Neuronal stem cell (in vitro differentiated cells): ENCODE data around the gene CDHR4.
"Not testable (repeated sequence)": the region's sequence is repeated elsewhere in the genome, so short reads cannot be mapped to it uniquely, and the experiment has no call there.

Experiments
- DNase-seq: peaks from one replicate; pipeline ENCODE4 v3.0.0-alpha.2; 2013; ENCODE audit warnings: low spot score
- H2AFZ ChIP-seq: one replicate; pipeline ENCODE4 v1.6.1; 2013; ENCODE audit warnings: mild to moderate bottlenecking, low read length, inconsistent platforms
- H2AK5ac ChIP-seq: 2 replicates; pipeline ENCODE4 v1.6.1; 2013; ENCODE audit warnings: low read depth, mild to moderate bottlenecking, inconsistent platforms, low read length, moderate library complexity, mixed read lengths
- H2BK120ac ChIP-seq: 2 replicates; pipeline ENCODE4 v1.6.1; 2013; ENCODE audit warnings: low read depth, mild to moderate bottlenecking, inconsistent platforms, low read length, moderate library complexity, mixed read lengths
- H2BK12ac ChIP-seq: one replicate; pipeline ENCODE4 v1.6.1; 2013; ENCODE audit warnings: low read length, inconsistent platforms
- H2BK15ac ChIP-seq: 2 replicates; pipeline ENCODE4 v1.6.1; 2013; ENCODE audit warnings: mild to moderate bottlenecking, low read length, inconsistent platforms, mixed read lengths
- H2BK5ac ChIP-seq: one replicate; pipeline ENCODE4 v1.6.1; 2013; ENCODE audit warnings: inconsistent platforms, mild to moderate bottlenecking, low read length, moderate library complexity
- H3K14ac ChIP-seq: one replicate; pipeline ENCODE4 v1.6.1; 2013; ENCODE audit warnings: low read length, inconsistent platforms
- H3K18ac ChIP-seq: 2 replicates; pipeline ENCODE4 v1.6.1; 2013; ENCODE audit warnings: low read length, inconsistent platforms
- H3K23ac ChIP-seq: 2 replicates; pipeline ENCODE4 v1.6.1; 2013; ENCODE audit warnings: low read depth, mild to moderate bottlenecking, mixed read lengths, low read length, inconsistent platforms; ENCODE audit not compliant: poor library complexity
- H3K27ac ChIP-seq: replicated peaks from 3 replicates; pipeline ENCODE4 v1.5.1; 2013; ENCODE audit warnings: low read length, inconsistent platforms
- H3K27me3 ChIP-seq, 3 experiments: 2 replicates each; pipeline ENCODE4 v1.6.1; 2013; ENCODE audit warnings: low read length in 3 of 3, mild to moderate bottlenecking in 2 of 3, inconsistent platforms in 1 of 3, low read depth in 1 of 3, mixed read lengths in 1 of 3, moderate library complexity in 1 of 3; ENCODE audit not compliant: control insufficient read depth in 3 of 3, insufficient read depth in 3 of 3
- H3K36me3 ChIP-seq, 2 donors: replicated peaks in 1 of 2; 2 replicates each; pipeline ENCODE4 v1.6.1; 2013; ENCODE audit warnings: low read length in 2 of 2; ENCODE audit not compliant: control insufficient read depth in 2 of 2, insufficient read depth in 2 of 2
- H3K4ac ChIP-seq: 2 replicates; pipeline ENCODE4 v1.6.1; 2013; ENCODE audit warnings: inconsistent platforms, mild to moderate bottlenecking, low read length, moderate library complexity
- H3K4me1 ChIP-seq, 2 donors: 1 replicate in 1 of 2; 2 replicates in 1 of 2; pipeline ENCODE4 v1.6.1; 2013; ENCODE audit warnings: low read length in 2 of 2, low read depth in 1 of 2; ENCODE audit not compliant: control insufficient read depth in 2 of 2, insufficient read depth in 1 of 2
- H3K4me2 ChIP-seq: one replicate; pipeline ENCODE4 v1.6.1; 2013; ENCODE audit warnings: mild to moderate bottlenecking, low read length, inconsistent platforms; ENCODE audit not compliant: insufficient read depth, poor library complexity, severe bottlenecking
- H3K4me3 ChIP-seq, 2 donors: 2 replicates each; pipeline ENCODE4 v1.5.1; 2013; ENCODE audit warnings: low read length in 2 of 2, mild to moderate bottlenecking in 2 of 2, inconsistent platforms in 1 of 2, moderate library complexity in 1 of 2
- H3K79me1 ChIP-seq: one replicate; pipeline ENCODE4 v1.6.1; 2013; ENCODE audit warnings: low read depth, mild to moderate bottlenecking, inconsistent platforms, low read length, moderate library complexity
- H3K9ac ChIP-seq: one replicate; pipeline ENCODE4 v1.6.1; 2013; ENCODE audit warnings: mild to moderate bottlenecking, low read depth, low read length, inconsistent platforms; ENCODE audit not compliant: poor library complexity
- H3K9me3 ChIP-seq, 2 donors: replicated peaks in 1 of 2; 2 replicates each; pipeline versions ENCODE3 to v1.6.1; 2013; ENCODE audit warnings: low read length in 2 of 2, mild to moderate bottlenecking in 2 of 2, inconsistent platforms in 1 of 2, low read depth in 1 of 2, mixed read lengths in 1 of 2, moderate library complexity in 1 of 2; ENCODE audit not compliant: control insufficient read depth in 2 of 2, insufficient read depth in 1 of 2
- H4K8ac ChIP-seq: one replicate; pipeline ENCODE4 v1.6.1; 2013; ENCODE audit warnings: low read depth, mild to moderate bottlenecking, inconsistent platforms, low read length, moderate library complexity
- H4K91ac ChIP-seq: one replicate; pipeline ENCODE4 v1.6.1; 2013; ENCODE audit warnings: low read length, low read depth, mild to moderate bottlenecking, inconsistent platforms; ENCODE audit not compliant: poor library complexity
- WGBS, 2 donors: extraction: QIAGEN DNeasy Blood & Tissue Kit; methylation state at CpG; one replicate each; pipeline ENCODE4 v1.1.7; 2013; ENCODE audit warnings: missing lambda C conversion rate in 2 of 2, mixed read lengths in 1 of 2; ENCODE audit not compliant: insufficient read length in 2 of 2, insufficient replicate concordance in 1 of 2; ENCODE audit errors: extremely low coverage in 2 of 2; 5-methylcytosine and 5-hydroxymethylcytosine counted together

CDHR4 gene

GRCh38 chr3:49831341-49831740 lies 31.7 kb upstream of the CDHR4 start:
- H3K27ac ChIP-seq: no peak overlapping the region
- no peak overlapping the region for H2AK5ac ChIP-seq
- H3K14ac ChIP-seq: no peak overlapping the region
- DNase-seq: no peak
- H3K9ac ChIP-seq: no peak overlapping the region
- H3K9me3 ChIP-seq: no peaks in the 10 kb centered on the region
- H3K4me1 ChIP-seq: no peaks in the 10 kb centered on the region
- no peak overlapping the region for H2BK15ac ChIP-seq
- H3K27me3 ChIP-seq: no peaks in the 10 kb centered on the region
- no peak overlapping the region for H2BK120ac ChIP-seq
- no peaks in the 10 kb centered on the region for H3K79me1 ChIP-seq
- no peak overlapping the region for H2BK5ac ChIP-seq
- no peak overlapping the region for H4K91ac ChIP-seq
- H3K18ac ChIP-seq: no peak overlapping the region
- no peak overlapping the region for H3K4me2 ChIP-seq
- WGBS, 2 donors: no CpG with 5 or more reads among the region's 3 CpGs
- H3K4me3 ChIP-seq: no peak overlapping the region
- no peak overlapping the region for H2BK12ac ChIP-seq
- H3K23ac ChIP-seq: no peak overlapping the region
- no peak overlapping the region for H4K8ac ChIP-seq
- H3K36me3 ChIP-seq: peaks cover 40 to 77% of the 10 kb centered on the region in 2 donors
- H3K4ac ChIP-seq: no peak overlapping the region
- H2AFZ ChIP-seq: no peak overlapping the region

GRCh38 chr3:49826016-49826415 lies 26.3 kb upstream of the CDHR4 start:
- Histone ChIP-seq H2AK5ac (no peak overlapping the region), H3K9me3 (no peaks in the 10 kb centered on the region), H4K8ac (no peak overlapping the region), H2AFZ (no peak overlapping the region), H3K14ac (no peak overlapping the region), H3K9ac (no peak overlapping the region), H3K4me3 (no peak overlapping the region), H4K91ac (no peak overlapping the region), H3K79me1 (no peaks in the 10 kb centered on the region), H3K4me2 (no peak overlapping the region), H3K36me3 (peaks cover 27 to 35% of the 10 kb centered on the region in 2 donors), H2BK120ac (no peak overlapping the region), H2BK15ac (no peak overlapping the region), H3K4me1 (no peaks in the 10 kb centered on the region), H2BK12ac (no peak overlapping the region), H3K18ac (no peak overlapping the region), H2BK5ac (no peak overlapping the region), H3K23ac (no peak overlapping the region), H3K27ac (no peak overlapping the region), H3K27me3 (no peaks in the 10 kb centered on the region), H3K4ac (no peak overlapping the region)
- DNase-seq: no peak
- WGBS, 2 donors: no CpG with 5 or more reads among the region's 6 CpGs

- not testable (repeated sequence) for H3K14ac ChIP-seq, H2BK15ac ChIP-seq, H3K23ac ChIP-seq, H3K27me3 ChIP-seq, H2AFZ ChIP-seq, H3K18ac ChIP-seq, H3K79me1 ChIP-seq, H3K4me2 ChIP-seq, H4K8ac ChIP-seq, H2BK120ac ChIP-seq, H2BK12ac ChIP-seq, H3K9ac ChIP-seq, H3K4me3 ChIP-seq, H3K36me3 ChIP-seq, H2AK5ac ChIP-seq, H3K4me1 ChIP-seq, H3K27ac ChIP-seq, H3K4ac ChIP-seq, H3K9me3 ChIP-seq, DNase-seq, H4K91ac ChIP-seq, H2BK5ac ChIP-seq
- no CpG with 5 or more reads among the region's 3 CpGs for WGBS, 2 donors
Observed at GRCh38 chr3:49823131-49823530, 23.5 kb upstream of the CDHR4 start.

- no peaks in the 10 kb centered on the region for H3K4me1 ChIP-seq
- WGBS, 2 donors: no CpG with 5 or more reads among the region's 9 CpGs
- no peak within 1 kb of the TSS for H2AK5ac ChIP-seq
- H3K4me2 ChIP-seq: no peak within 1 kb of the TSS
- H2BK5ac ChIP-seq: no peak within 1 kb of the TSS
- H3K18ac ChIP-seq: peak within 1 kb of the TSS; percentile 27
- no peaks in the 10 kb centered on the region for H3K79me1 ChIP-seq
- H2BK12ac ChIP-seq: no peak within 1 kb of the TSS
- H2AFZ ChIP-seq: peak within 1 kb of the TSS; percentile 90
- H3K4me3 ChIP-seq: no peak within 1 kb of the TSS
- H3K27ac ChIP-seq: no peak within 1 kb of the TSS
- peak within 1 kb of the TSS; percentile 9 for H2BK15ac ChIP-seq
- peak within 1 kb of the TSS; percentile 63 for H3K9ac ChIP-seq
- no peak within 1 kb of the TSS for H4K8ac ChIP-seq
- H3K14ac ChIP-seq: peak within 1 kb of the TSS; percentile 21
- peak within 1 kb of the TSS; percentile 91 for H3K23ac ChIP-seq
- H3K4ac ChIP-seq: no peak within 1 kb of the TSS
- no peak within 1 kb of the TSS for H2BK120ac ChIP-seq
- no peaks in the 10 kb centered on the region for H3K27me3 ChIP-seq
- no peak for DNase-seq
- no peak within 1 kb of the TSS for H4K91ac ChIP-seq
- no peaks in the 10 kb centered on the region for H3K9me3 ChIP-seq
- H3K36me3 ChIP-seq: peaks cover 0 to 2% of the 10 kb centered on the region in 2 donors
Observed at GRCh38 chr3:49813497-49814174, 14.0 kb upstream of the CDHR4 start, which contains the start of gene UBA7. Gene UBA7, minus strand, starts transcription at chr3:49813953. Its CDS starts 166 bp downstream, at chr3:49813787.
